MM.1S (cell line): ENCODE data around the gene GAS2L1.
A peak's percentile ranks its signal among the peaks of the same experiment; 100 is the strongest.

Experiments used
- DNase-seq: peaks from one replicate; pipeline ENCODE4 v3.0.0-alpha.2; 2015
- H2AFZ ChIP-seq: fragments of 300-600 bp; sonication (generic); 2 replicates; pipeline ENCODE4 v1.6.0; 2016; ENCODE audit warnings: antibody characterized with exemption, low read length
- H3F3A ChIP-seq: fragments of 300-600 bp; sonication (generic); 2 replicates; pipeline ENCODE4 v1.6.1; 2016; ENCODE audit warnings: mild to moderate bottlenecking, antibody characterized with exemption, low read length, moderate library complexity, mixed read lengths; ENCODE audit not compliant: insufficient read depth
- H3K27ac ChIP-seq: fragments of 300-600 bp; sonication (generic); 2 replicates; pipeline ENCODE4 v1.5.1; 2016; ENCODE audit warnings: mild to moderate bottlenecking, low read length
- H3K27me3 ChIP-seq: fragments of 300-600 bp; sonication (generic); replicated peaks from 2 replicates; pipeline ENCODE4 v1.6.0; 2016; ENCODE audit warnings: low read length; ENCODE audit not compliant: insufficient read depth
- H3K36me3 ChIP-seq: fragments of 300-600 bp; sonication (generic); replicated peaks from 2 replicates; pipeline ENCODE4 v1.6.1; 2016; ENCODE audit warnings: mild to moderate bottlenecking, low read length, mixed read lengths; ENCODE audit not compliant: insufficient read depth
- H3K4me1 ChIP-seq: fragments of 300-600 bp; sonication (generic); 2 replicates; pipeline ENCODE4 v1.6.1; 2016; ENCODE audit warnings: low read length, mixed read lengths
- H3K4me2 ChIP-seq: fragments of 300-600 bp; sonication (generic); 2 replicates; pipeline ENCODE4 v1.6.0; 2016; ENCODE audit warnings: low read depth, low read length
- H3K4me3 ChIP-seq: fragments of 300-600 bp; sonication (generic); 2 replicates; pipeline ENCODE4 v1.5.1; 2016; ENCODE audit warnings: low read length, mixed read lengths
- H3K79me2 ChIP-seq: fragments of 300-600 bp; sonication (generic); 2 replicates; pipeline ENCODE4 v1.6.1; 2016; ENCODE audit warnings: mixed run types, low read length, mixed read lengths
- H3K9ac ChIP-seq: fragments of 300-600 bp; sonication (generic); 2 replicates; pipeline ENCODE4 v1.6.1; 2016; ENCODE audit warnings: low read length, mixed read lengths
- H3K9me2 ChIP-seq: fragments of 300-600 bp; sonication (generic); replicated peaks from 2 replicates; pipeline ENCODE4 v1.6.1; 2016; ENCODE audit warnings: mild to moderate bottlenecking, low read length, mixed read lengths; ENCODE audit not compliant: insufficient read depth
- H3K9me3 ChIP-seq: fragments of 300-600 bp; sonication (generic); replicated peaks from 2 replicates; pipeline ENCODE4 v1.6.1; 2016; ENCODE audit warnings: mild to moderate bottlenecking, low read length, mixed read lengths; ENCODE audit not compliant: insufficient read depth
- H4K20me1 ChIP-seq: fragments of 300-600 bp; sonication (generic); 2 replicates; pipeline ENCODE4 v1.6.1; 2016; ENCODE audit warnings: mild to moderate bottlenecking, low read length, moderate library complexity, mixed read lengths; ENCODE audit not compliant: insufficient read depth
- CTCF ChIP-seq: fragments of 300-600 bp; sonication (generic); IDR thresholded peaks from 2 replicates; pipeline ENCODE4 v1.5.1; 2016; ENCODE audit warnings: antibody characterized with exemption, low read length, mixed read lengths
- EZH2 ChIP-seq: fragments of 300-600 bp; sonication (generic); optimal IDR thresholded peaks from 2 replicates; pipeline ENCODE3; 2017; ENCODE audit warnings: low read depth, mild to moderate bottlenecking, antibody characterized with exemption, low read length, mixed read lengths
- EZH2phosphoT487 ChIP-seq: fragments of 300-600 bp; sonication (generic); IDR thresholded peaks from 2 replicates; pipeline ENCODE4 v1.6.1; 2018; ENCODE audit warnings: antibody characterized with exemption, low read length

The GAS2L1 gene

GRCh38 chr22:29306835-29307595 lies 565 bp downstream of the GAS2L1 start:
- Histone ChIP-seq H3K4me3 (peak overlapping the region; percentile 77), H3K27ac (no peak overlapping the region), H3F3A (no peaks in the 10 kb centered on the region), H3K4me2 (peak overlapping the region; percentile 98), H2AFZ (peak overlapping the region; percentile 98), H4K20me1 (no peaks in the 10 kb centered on the region), H3K4me1 (no peaks in the 10 kb centered on the region), H3K9ac (peak overlapping the region; percentile 53; the same call in 1 of the 2 replicates), H3K27me3 (peaks cover 8% of the 10 kb centered on the region), H3K9me3 (no peaks in the 10 kb centered on the region), H3K36me3 (no peaks in the 10 kb centered on the region), H3K9me2 (no peaks in the 10 kb centered on the region), H3K79me2 (no peaks in the 10 kb centered on the region)
- TF ChIP-seq EZH2, result no peak
- no peak for TF ChIP-seq EZH2phosphoT487
- TF ChIP-seq CTCF, result no peak
- peak; percentile 48 for DNase-seq

DNA sequence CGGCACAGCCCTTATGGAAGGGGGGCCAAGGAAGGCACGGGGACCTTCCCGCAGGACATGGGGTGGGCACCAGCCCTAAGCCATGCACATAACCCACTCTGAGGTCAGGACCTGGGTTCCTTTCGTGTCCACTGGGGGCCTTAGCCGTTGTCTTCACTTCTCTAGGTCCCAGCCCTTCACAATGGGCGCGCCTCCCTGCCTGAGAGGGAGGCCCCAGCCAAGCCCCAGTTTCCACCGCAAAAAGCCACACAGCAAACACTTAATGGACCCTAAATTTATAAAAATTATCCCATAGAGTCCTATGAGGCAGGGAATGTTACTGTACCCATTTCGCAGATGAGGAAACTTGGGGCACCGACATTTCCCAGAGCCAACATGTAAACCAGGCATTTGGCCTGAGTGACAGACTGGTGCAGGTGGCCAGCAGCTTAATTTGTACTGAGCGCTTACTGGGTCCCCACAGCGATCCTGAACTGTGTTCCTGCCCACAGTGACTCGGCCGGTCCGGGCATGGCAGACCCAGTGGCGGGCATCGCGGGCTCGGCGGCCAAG lies 1.2 kb downstream of the GAS2L1 start:
- Histone ChIP-seq H3K4me3 (peak overlapping the region; percentile 77; the same call in 1 of the 2 replicates), H3K9me3 (no peaks in the 10 kb centered on the region)

DNA sequence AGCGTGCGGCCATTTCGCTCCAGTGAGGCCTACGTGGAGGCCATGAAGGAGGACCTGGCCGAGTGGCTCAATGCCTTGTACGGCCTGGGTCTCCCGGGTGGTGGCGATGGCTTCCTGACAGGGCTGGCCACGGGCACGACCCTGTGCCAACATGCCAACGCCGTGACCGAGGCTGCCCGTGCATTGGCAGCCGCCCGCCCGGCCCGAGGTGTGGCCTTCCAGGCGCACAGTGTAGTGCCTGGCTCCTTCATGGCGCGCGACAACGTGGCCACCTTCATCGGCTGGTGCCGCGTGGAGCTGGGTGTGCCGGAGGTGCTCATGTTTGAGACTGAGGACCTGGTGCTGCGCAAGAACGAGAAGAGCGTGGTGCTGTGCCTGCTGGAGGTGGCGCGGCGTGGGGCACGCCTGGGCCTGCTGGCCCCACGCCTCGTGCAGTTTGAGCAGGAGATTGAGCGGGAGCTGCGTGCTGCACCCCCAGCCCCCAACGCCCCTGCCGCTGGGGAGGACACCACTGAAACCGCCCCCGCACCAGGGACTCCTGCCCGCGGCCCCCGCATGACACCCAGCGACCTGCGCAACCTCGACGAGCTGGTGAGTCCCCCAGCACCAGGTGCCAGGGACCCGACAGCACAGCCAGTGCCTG lies 1.8 kb downstream of the GAS2L1 start:
- DNase-seq, result no peak
- Histone ChIP-seq H3K36me3 (no peaks in the 10 kb centered on the region), H3F3A (no peaks in the 10 kb centered on the region), H3K27ac (no peak overlapping the region), H3K4me1 (no peaks in the 10 kb centered on the region), H3K4me2 (no peak overlapping the region), H3K4me3 (no peak overlapping the region), H3K79me2 (no peaks in the 10 kb centered on the region), H3K27me3 (peaks cover 19% of the 10 kb centered on the region), H2AFZ (no peak overlapping the region), H3K9me3 (no peaks in the 10 kb centered on the region), H3K9ac (no peak overlapping the region), H4K20me1 (no peaks in the 10 kb centered on the region), H3K9me2 (no peaks in the 10 kb centered on the region)
- TF ChIP-seq EZH2, result no peak
- no peak for TF ChIP-seq EZH2phosphoT487
- no peak for TF ChIP-seq CTCF

More for the DNA sequence above, 1.2 kb downstream of the GAS2L1 start:
- no peak overlapping the region for H3K27ac ChIP-seq
- H3K4me1 ChIP-seq, result no peaks in the 10 kb centered on the region
- no peak overlapping the region for H3K9ac ChIP-seq
- no peaks in the 10 kb centered on the region for H3K9me2 ChIP-seq
- no peaks in the 10 kb centered on the region for H4K20me1 ChIP-seq
- no peaks in the 10 kb centered on the region for H3K36me3 ChIP-seq
- no peak for DNase-seq
- H3F3A ChIP-seq, result no peaks in the 10 kb centered on the region
- H3K4me2 ChIP-seq, result no peak overlapping the region
- TF ChIP-seq CTCF, result no peak
- TF ChIP-seq EZH2phosphoT487, result no peak
- no peak for TF ChIP-seq EZH2
- peaks cover 14% of the 10 kb centered on the region for H3K27me3 ChIP-seq
- H3K79me2 ChIP-seq, result no peaks in the 10 kb centered on the region
- no peak overlapping the region for H2AFZ ChIP-seq
